KOPT-K1 (cell line): ENCODE measurements around the gene GPR21.

ENCODE experiments used
- H3K27ac ChIP-seq: fragments of 200-600 bp; sonication (generic); 2 replicates; pipeline ENCODE4 v1.5.1; 2016; ENCODE audit warnings: antibody characterized with exemption, mild to moderate bottlenecking, low read depth, low read length; ENCODE audit not compliant: poor library complexity, severe bottlenecking
- H3K36me3 ChIP-seq: fragments of 200-600 bp; sonication (generic); 2 replicates; pipeline ENCODE4 v1.5.1; 2017; ENCODE audit warnings: antibody characterized with exemption, mild to moderate bottlenecking, low read length, moderate library complexity; ENCODE audit not compliant: insufficient read depth
- H3K9me3 ChIP-seq: fragments of 200-600 bp; sonication (generic); 2 replicates; pipeline ENCODE4 v1.5.1; 2017; ENCODE audit warnings: antibody characterized with exemption, low read length, mild to moderate bottlenecking; ENCODE audit not compliant: insufficient read depth, poor library complexity, severe bottlenecking

GPR21 gene, protein sequence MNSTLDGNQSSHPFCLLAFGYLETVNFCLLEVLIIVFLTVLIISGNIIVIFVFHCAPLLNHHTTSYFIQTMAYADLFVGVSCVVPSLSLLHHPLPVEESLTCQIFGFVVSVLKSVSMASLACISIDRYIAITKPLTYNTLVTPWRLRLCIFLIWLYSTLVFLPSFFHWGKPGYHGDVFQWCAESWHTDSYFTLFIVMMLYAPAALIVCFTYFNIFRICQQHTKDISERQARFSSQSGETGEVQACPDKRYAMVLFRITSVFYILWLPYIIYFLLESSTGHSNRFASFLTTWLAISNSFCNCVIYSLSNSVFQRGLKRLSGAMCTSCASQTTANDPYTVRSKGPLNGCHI

DNA sequence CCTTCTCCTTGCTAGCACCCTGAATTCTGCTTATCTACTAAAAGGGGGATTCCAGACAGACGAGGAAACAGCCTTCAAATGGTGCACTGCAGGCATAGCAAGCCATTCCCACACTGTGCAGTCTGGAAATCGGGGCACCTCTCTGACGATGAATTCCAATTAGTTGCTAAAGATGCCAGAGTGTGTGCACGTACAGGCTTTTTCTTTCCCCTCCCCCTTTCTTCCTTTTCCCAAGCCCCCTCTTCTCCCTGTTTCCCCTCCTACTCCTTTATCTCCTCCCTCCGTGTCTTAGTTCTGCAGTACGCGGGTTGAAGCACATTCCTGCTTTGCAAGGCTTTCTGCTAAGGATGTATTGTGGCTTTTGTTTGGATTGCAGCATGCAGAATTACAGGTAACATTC is at the start of gene GPR21:
TSS of gene GPR21 (plus strand) at position 316 of the 400 bp plus-strand sequence. CDS start 900 bp downstream, outside the sequence.
- Histone ChIP-seq H3K27ac (no peak within 1 kb of the TSS), H3K36me3 (peaks cover 25% of the 10 kb centered on the region), H3K9me3 (no peaks in the 10 kb centered on the region)

DNA sequence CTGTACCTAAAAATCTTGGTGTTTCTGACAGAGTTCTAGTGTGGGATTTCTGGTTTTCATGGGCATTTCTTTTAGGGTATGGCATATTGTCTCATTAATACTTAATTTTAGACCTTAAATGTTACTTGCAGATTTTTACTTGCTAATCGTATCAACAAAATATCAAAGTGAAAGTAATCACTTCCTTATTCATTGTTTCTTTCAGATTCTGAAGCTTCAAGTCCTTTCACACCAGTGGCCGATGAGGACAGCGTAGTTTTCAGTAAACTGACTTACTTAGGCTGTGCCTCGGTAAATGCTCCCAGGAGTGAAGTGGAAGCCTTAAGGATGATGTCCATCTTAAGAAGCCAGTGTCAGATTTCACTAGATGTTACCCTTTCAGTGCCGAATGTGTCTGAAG is 47.5 kb upstream of the GPR21 start:
- Histone ChIP-seq H3K36me3 (peaks cover 57% of the 10 kb centered on the region), H3K27ac (no peak overlapping the region), H3K9me3 (no peaks in the 10 kb centered on the region)

DNA sequence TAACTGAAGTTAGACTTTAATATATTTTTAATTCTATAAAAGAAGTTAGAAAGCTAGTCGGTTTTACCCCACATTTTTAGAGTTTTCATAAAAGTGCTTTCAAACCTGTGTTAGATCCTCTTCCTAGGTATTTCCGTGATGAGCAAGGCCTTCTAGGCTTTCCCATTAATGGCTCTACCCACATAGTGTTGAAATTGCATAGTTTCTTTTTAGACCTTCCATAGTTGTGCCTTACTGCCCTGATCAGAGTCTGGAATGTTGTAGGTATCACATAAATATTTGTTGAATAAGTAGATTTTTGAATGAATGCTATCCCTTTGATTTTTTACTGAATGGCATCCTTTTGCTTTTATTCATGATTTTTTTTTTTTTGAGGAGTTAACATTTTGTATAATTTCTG is 45.3 kb upstream of the GPR21 start:
- H3K27ac ChIP-seq: no peak overlapping the region
- no peaks in the 10 kb centered on the region for H3K9me3 ChIP-seq
- H3K36me3 ChIP-seq: peaks cover 68% of the 10 kb centered on the region

DNA sequence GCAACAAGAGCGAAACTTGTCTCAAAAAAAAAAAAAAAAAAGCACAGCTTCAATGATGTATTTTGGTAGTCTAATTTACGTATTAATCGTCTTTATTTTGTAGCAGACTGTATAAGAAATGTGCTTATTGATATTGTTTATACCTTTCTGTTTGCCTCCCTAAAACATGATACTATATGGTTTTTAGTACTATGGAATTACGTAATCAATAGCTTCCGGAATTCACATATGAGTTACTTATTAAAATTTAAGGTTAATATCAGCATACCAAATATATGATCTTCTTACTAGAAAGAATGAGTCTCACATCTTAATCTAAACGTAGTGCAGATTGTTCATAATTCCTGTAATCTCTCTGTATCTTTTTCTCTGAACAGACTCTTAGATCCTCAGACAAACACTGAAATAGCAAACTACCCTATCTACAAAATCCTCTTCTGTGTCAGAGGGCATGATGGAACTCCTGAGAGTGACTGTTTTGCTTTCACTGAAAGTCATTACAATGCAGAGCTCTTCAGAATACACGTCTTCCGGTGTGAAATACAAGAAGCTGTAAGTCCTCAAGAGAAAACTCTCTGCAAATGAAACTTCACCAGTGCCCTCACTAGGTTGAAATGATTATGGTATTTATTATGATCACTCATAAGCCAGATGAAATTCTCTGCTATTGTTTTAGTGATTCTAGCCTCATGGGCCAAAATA is 44.4 kb upstream of the GPR21 start:
- no peaks in the 10 kb centered on the region for H3K9me3 ChIP-seq
- H3K36me3 ChIP-seq: peaks cover 61% of the 10 kb centered on the region
- H3K27ac ChIP-seq: no peak overlapping the region

DNA sequence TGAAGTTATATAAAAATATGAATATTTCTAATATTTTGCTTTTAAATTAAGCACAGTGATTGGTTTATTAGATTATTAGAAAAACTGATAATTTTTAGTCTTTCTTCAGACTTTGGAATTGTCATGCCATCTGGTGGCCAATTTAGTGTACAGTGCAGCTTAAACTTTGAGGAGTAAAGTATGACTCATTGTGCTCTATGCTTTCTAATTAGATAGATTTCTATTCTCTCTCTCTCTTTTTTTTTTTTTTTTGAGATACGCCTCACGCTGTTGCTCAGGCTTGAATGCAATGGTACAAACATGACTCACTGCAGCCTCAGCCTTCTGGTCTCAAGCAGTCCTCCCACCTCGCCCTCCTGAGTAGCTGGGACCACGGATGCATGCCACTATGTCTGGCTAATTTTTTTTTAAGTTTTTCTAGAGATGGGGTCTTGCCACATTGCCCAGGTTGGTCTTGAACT is 42.1 kb upstream of the GPR21 start:
- Histone ChIP-seq H3K36me3 (peaks cover 47% of the 10 kb centered on the region), H3K9me3 (no peaks in the 10 kb centered on the region), H3K27ac (no peak overlapping the region)

DNA sequence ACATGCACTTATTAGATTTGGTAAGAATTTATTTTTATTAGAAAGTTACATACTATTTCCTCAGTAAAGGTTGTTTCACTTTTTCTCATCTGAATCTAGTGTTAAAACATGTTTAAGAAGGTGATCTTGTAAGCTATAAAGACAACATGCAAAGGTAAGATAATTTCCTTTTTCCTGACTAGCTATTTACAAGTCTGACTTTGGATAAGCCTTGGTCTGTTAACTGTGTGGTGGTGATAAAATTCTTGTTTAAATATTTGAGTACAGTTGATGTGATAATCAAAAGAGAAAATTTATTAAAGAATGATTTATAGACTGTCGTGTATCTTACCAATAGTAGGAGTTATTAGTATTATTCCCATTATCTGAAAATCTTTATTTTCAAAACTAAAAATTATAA is 36.9 kb upstream of the GPR21 start:
- peaks cover 65% of the 10 kb centered on the region for H3K36me3 ChIP-seq
- no peak overlapping the region for H3K27ac ChIP-seq
- H3K9me3 ChIP-seq: no peaks in the 10 kb centered on the region

DNA sequence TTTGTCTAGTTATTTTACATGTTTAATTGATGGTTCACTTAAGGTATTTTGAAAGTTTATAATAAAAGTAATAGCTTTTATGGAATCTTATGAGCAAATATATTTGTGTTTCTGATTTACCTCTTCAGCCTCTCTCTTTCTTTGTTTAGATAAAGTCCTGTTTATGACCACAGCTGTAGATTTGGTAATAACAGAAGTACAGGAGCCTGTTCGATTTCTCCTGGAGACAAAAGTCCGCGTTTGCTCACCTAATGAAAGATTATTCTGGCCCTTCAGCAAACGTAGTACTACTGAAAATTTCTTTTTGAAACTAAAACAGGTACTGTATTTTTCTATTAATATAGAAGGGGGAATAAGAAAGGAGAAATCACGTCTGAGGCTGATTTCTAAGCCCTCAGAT is 35.0 kb upstream of the GPR21 start:
- Histone ChIP-seq H3K27ac (no peak overlapping the region), H3K9me3 (no peaks in the 10 kb centered on the region), H3K36me3 (peaks cover 67% of the 10 kb centered on the region)

DNA sequence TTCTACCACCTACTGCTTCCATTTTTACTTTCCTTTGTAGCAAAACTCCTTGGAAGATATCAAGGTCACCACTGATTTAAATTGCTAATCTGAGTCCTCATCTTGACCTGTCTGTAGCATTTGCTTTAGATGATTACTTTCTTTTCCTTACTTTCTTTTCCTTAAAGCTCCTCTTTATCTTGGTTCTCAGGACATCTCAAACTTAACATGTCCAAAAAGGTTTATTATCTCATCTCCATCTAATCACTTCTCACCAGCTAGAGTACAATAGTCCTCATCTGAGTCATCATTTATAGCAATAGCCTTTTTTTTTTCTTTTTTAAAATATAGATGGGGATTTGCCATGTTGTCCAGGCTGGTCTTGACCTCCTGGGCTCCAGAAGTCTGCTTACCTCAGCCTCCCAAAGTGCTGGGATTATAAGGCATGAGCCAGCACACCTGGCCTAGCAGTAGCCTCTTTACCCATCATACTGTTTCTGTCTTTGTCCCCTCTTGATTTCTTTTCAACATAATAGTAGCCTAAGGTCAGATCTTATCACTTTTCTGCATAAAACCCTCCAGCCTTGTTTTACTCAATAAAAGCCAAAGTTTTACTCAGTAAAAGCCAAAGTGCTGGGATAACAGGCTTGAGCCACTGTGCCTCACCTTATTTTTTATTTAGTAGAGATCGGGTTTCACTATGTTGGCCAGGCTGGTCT is 32.9 kb upstream of the GPR21 start:
- no peaks in the 10 kb centered on the region for H3K9me3 ChIP-seq
- peaks cover 74% of the 10 kb centered on the region for H3K36me3 ChIP-seq
- H3K27ac ChIP-seq: no peak overlapping the region

DNA sequence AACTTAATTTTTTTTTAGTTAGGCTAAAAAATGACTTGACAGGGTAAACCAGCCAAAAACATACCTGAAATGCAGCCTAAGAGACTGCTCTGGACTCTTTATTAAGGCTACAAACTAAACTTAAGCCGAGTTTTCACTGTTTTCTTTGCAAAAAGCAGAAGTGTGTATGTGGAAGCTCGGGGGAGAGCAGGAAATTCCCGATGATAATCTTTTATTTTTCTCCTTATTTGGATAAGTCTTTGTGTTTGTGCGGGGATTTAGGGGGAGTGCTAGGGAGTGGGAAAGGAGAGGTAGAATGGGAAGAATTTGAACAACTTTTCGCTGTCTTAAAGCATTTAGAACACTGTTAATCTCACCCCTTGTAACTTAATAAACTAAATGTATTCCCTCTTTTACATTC is 30.7 kb upstream of the GPR21 start:
- no peaks in the 10 kb centered on the region for H3K9me3 ChIP-seq
- no peak overlapping the region for H3K27ac ChIP-seq
- peaks cover 58% of the 10 kb centered on the region for H3K36me3 ChIP-seq

DNA sequence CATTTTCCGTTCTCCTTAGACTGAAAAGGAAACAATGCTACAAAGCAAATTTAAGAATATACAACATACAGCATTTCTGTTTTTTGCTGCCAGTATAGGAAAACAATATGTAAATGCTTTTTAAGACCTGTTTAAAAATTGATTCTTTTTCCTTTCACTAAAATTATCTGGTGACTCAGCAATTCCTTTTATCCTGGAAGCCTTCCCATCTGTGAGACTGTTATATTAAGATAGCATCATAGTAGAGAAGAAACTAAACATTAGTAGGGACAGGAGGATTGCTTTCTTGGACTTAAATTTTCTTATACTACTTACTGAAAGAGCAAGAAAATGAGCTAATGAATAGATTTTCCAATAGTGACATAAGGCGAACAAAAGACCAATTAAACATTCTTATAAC is 30.0 kb upstream of the GPR21 start:
- peaks cover 58% of the 10 kb centered on the region for H3K36me3 ChIP-seq
- H3K27ac ChIP-seq: no peak overlapping the region
- no peaks in the 10 kb centered on the region for H3K9me3 ChIP-seq

DNA sequence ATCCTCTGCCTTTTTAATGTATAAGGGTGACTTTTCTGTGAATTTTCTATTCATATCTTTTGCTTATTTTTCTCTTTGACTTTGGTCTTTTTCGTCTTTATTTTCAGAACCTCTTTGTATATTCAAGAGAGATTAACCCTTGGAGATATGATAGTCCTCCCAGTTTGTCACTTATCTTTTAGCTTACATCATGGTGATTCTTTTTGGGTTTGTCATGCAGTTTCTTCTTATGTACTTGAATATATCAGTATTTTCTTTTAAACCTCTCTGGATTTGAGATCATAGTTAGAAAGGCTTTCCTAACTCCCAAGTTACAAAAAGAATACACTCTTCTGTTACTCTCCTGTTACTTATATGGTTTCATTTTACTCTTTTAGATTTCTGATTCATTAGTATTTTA is 27.5 kb upstream of the GPR21 start:
- H3K36me3 ChIP-seq: peaks cover 57% of the 10 kb centered on the region

DNA sequence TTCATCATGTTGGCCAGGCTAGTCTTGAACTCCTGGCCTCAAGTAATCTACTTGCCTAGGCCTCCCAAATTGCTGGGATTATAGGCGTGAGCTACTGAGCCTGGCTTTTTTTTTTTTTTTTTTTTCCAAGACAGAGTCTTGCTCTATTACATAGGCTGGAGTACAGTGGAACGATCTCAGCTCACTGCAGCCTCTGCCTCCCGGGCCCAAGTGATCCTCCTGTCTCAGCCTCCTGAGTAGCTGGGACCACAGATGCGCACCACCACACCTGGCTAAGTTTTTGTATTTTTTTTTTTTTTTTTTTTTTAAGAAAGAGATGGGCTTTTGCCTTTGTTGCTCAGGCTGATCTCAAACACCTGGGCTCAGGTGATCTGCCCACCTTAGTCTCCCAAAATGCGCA is 26.2 kb upstream of the GPR21 start:
- Histone ChIP-seq H3K27ac (no peak overlapping the region), H3K36me3 (peaks cover 59% of the 10 kb centered on the region)

More for the DNA sequence above, 27.5 kb upstream of the GPR21 start:
- no peak overlapping the region for H3K27ac ChIP-seq
- no peaks in the 10 kb centered on the region for H3K9me3 ChIP-seq

DNA sequence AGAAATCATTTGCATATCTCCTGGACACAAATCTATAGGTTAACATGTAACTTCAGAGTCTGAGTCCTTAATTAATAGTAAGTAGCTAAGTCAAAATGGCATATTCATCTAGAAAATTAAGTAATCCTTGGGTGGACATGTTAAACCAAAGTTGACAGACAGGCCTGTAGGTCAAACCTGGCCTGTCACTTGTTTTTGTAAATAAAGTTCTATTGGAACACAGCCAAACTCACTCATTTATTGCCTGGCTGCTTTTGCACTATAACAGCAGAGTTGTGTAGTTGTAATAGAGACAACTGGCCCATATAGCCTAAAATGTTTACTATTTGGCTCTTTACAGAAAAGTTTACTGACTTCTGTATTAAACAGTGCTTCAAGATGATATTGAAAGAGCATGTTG is 24.6 kb upstream of the GPR21 start:
- H3K27ac ChIP-seq: no peak overlapping the region
- H3K9me3 ChIP-seq: no peaks in the 10 kb centered on the region
- H3K36me3 ChIP-seq: peaks cover 67% of the 10 kb centered on the region

More for the DNA sequence above, 26.2 kb upstream of the GPR21 start:
- H3K9me3 ChIP-seq: no peaks in the 10 kb centered on the region

DNA sequence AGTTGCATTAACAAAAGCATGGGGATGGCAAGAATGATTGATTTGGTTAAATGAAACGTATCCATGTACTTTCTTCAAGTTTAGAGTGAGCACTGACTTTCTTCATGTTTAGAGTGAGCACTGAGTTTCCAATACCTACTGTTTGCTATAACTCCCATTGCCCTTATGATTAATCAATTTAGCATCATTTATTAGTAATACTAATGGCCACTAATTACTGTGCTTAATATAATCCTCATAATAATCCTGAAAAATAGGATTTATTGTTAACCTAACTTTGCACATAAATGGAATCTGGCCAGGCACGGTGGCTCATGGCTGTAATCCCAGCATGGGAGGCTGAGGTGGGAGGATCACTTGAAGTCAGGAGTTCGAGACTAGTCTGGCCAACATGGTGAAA is 22.1 kb upstream of the GPR21 start:
- no peak overlapping the region for H3K27ac ChIP-seq
- no peaks in the 10 kb centered on the region for H3K9me3 ChIP-seq
- peaks cover 84% of the 10 kb centered on the region for H3K36me3 ChIP-seq

DNA sequence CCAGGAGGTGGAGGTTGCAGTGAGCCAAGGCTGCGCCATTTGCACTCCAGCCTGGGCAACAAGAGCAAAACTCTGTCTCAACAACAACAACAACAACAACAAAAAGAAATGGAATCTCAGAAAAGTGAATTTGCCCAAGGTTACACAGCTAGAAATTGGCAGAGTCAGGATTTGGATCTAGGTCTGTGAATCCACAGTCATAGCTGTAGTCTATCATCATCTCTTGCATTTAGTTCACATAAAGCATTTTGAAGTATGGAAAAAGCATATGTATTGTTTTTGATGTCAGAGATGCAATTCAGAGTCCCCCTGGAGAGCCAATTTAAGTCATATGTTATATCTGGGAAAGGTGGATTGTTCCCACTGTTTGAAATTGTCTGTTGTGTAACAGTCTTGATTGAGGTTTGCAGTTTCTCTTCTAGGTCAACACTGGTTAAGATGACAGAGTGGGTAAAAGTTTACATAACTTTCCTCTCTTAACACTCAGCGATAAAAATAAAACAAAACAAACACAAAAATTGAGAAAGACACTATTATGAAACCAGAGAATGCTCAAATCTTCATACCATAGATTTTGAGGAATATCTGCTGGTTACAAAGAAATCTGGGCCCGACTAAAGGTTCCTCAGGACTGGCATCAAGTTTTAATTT is 21.5 kb upstream of the GPR21 start:
- H3K27ac ChIP-seq: no peak overlapping the region
- H3K9me3 ChIP-seq: no peaks in the 10 kb centered on the region
- peaks cover 88% of the 10 kb centered on the region for H3K36me3 ChIP-seq
